HG02798 (cell line): ENCODE measurements around the gene SNTG2.
"Not testable (repeated sequence)": the region's sequence is repeated elsewhere in the genome, so short reads cannot be mapped to it uniquely, and the experiment has no call there.

Experiments
- ATAC-seq: cut with Tn5 transposase; IDR thresholded peaks from one replicate; pipeline ENCODE4 v1.9.1; 2021; ENCODE audit warnings: mild to moderate bottlenecking; ENCODE audit not compliant: unreplicated experiment, poor library complexity

SNTG2 gene

DNA sequence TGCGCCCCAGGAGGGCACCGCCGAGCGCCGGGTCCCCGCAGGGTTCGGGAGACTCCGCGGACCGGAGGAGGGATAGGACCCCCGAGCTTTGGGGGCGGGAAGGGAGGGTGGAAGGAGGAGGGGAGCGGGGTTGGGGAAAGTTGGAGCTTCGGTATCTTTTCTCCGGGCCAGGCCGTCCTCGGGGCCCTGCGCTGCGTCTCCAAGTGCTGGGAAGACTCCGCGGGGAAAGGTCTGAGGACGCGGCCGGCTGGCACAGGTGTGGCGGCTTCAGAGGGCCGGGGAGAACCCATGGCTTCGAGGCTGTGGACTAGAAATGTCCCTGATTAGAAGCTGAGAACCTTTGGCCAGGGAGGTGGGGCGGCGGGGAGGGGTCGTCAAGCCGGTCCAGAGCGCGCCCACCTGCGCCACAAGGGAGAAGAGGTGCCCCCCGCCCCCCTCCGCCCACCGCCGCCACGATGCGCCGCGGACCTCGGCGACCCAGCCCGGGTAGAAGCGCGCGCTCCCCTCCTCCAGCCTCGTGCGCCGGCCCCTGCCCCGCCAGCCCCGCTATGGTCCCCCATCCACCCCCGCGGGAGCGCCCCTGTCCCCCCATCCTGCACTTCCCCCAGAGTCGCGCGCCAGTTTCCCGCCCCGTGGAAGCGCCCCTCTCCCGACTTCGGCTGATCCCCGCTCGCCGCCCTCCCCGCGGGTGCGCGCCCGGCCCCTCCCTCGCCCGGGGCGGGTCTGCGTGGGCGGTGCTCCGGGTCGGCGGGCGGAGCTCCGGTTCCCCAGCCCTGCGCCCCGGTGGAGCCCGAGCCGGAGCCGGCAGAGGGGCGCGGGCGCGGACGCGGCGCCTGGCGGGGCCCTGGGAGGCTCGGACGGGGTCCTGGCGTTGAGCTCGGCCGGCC, at the start of gene SNTG2:
Gene SNTG2 (plus strand): TSS at position 770 of the 887 bp plus-strand sequence. CDS start 148 bp downstream, outside the sequence.
- no peak for ATAC-seq

DNA sequence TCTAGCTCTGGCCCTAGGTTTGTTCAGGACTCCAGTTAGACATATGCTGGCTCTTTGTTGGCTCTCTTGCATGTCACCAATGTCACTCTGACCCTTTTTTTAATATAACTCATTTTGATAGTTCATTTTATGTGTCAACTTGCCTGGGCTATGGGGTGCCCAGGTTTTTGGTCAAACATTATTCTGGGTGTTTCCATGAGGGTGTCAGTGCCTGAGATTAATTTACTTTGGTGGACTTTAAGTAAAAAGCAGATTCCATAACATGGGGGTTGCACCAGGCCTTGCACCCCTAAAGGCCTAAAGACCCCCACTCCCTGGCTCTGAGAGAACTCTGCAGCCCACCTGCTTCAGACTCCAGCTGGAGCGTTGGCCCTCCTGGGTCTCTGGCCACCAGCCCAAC, 48.1 kb upstream of the SNTG2 start:
- ATAC-seq, result no peak

- no peak for ATAC-seq
These were observed 47.3 kb upstream of the SNTG2 start for GRCh38 chr2:903223-903900.

DNA sequence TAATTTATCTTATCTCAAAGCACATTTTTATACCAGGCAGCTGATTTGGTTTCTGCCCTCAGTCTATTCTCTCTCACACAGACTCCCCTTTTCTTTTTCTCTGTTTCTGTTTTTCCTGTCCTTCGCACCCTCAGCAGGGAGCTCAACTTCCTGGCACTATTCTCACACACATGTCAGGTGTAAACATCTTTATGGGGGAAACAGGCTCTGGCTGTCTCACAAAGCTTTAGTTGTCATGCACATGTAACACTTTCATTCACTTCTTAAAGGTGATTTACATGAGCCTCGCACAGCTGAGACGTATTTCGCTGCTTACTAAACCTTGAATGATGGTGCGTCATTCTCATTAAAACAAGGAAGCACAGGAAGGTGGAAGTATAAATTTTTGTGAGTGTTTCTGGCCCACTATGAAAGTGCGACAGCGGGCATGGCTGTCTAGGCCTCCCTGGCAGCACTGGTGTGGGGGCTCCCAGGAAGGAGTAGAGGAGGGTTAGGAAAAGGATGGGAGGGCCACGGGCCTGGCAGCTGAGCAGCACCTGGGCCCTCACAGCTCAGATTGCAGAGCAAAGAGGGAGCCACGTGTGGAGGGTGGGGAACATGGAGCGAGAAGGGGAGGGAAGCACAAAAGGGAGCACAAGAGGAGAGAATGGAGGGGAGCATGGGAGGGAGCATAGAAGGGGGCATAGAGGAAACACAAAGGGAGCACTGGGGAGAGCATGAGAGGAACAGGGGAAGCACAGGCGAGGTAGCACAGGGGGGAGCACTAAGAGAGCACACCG, 46.2 kb upstream of the SNTG2 start:
- no peak for ATAC-seq

DNA sequence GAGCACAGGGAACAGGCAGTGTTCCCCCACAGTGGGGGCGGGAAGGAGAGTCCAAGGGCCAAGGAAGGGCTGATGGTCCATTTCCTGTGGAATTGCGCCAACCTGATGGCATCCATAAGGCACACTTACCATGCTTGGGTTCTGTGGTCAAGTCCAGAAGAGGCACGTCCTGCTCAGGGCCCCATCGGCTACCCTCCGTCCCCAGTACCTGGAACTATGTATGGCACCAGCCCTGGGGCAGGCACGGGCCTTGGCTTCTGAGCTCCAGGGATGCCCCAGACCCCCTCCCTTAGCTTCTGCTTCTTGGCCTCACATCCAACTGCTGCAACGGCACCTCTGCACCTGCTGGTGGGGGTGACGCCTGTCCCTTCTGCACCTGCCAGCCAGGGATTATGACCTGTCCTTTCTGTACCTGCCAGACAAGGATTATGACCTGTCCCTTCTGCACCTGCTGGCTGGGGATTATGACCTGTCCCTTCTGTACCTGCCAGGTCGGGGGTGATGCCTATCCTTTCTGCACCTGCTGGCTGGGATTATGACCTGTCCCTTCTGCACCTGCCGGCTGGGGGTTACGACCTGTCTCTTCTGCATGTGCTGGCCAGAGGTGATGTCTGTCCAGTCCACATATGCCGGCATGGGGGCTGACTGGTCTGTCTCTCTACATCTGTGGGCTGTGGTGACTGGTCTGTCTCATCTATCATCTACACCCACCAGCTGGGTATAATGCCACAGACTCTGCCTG, 45.4 kb upstream of the SNTG2 start:
- no peak for ATAC-seq

DNA sequence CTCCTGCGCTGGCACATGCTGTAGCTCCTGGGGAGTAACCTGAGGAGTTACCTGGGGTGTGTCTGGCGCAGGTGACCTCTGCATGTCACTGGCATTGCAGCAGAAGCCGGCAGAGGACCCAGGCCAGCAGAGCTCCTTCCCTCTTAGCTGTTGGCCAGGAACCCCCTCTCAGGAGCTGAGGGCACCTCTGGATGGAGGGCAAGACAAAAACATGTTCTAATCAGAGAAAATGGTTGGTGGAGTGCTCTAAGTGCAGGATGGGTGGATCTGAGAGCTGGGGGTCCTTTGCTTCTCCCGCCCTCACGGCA, 44.9 kb upstream of the SNTG2 start:
- ATAC-seq, result no peak

DNA sequence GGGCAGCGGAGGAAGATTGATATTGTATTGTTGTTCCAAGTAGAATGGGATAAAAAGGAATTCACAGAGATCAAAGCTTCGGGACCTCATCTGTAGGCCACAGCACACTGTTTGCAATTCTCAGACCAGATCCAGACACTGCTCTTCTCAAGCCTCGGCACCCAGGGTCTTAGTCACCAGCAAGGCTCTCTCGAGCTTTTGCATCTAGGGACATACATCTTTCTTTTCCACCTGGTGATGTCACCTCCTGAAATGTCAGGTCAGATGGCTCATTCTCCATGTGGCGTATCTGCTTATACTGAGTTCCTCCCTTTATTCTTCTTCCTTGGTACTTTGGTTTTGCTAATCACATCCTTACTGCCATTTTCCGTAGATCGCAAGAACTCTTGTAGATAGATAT, 42.9 kb upstream of the SNTG2 start:
- no peak for ATAC-seq

DNA sequence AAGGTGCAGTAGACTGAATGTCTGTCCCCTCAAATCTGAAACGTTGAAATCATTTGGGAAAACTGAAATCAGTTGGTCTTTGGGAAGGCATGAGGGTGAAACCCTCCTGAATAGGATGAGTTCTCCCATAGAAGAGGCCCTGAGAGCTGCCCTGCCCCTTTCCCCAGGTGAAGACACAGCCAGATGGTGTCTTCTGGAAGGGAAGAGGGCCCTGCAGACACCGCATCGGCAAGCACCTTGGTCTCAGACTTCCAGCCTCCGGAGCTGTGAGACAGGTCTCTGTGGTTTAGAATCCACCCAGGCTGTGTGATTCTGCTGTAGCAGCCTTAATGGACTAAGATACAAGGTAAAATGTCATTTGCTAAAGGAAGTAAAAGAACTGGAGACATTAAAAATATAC, 42.1 kb upstream of the SNTG2 start:
- no peak for ATAC-seq

- ATAC-seq, result not testable (repeated sequence)
These were observed 40.8 kb upstream of the SNTG2 start for GRCh38 chr2:909764-910379.

DNA sequence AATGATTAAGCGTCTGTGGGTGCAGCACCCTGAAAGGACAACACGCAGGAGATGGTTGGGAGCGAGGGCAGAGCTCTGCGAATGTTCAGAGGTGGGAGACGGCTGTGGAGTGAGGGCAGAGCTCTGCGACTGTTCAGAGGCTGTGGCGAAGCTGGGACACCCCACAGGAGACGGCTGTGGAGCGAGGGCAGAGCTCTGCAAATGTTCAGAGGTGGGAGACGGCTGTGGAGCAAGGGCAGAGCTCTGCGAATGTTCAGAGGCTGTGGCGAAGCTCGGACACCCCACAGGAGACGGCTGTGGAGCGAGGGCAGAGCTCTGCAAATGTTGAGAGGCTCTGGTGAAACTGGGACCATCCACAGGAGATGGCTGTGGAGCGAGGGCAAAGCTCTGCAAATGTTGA, 40.0 kb upstream of the SNTG2 start:
- ATAC-seq, result no peak

DNA sequence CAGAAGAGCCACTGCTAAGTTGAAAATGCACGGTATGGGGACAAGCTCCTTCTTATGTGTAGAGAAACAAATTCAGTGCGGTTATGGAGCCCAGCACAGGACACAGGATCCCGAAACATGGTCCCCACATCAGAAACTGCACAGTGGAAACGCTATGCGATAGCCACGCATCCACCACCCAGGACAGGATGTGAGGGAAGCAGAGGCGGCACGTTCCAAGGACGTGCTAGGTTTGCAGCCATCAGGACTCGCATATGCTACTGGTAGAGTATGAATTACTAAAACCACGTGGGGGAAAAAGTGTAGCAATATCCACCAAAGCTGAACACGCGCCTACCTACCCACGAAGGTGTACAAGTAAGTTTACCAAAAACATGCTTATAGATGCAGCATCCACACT, 34.7 kb upstream of the SNTG2 start:
- ATAC-seq, result no peak

DNA sequence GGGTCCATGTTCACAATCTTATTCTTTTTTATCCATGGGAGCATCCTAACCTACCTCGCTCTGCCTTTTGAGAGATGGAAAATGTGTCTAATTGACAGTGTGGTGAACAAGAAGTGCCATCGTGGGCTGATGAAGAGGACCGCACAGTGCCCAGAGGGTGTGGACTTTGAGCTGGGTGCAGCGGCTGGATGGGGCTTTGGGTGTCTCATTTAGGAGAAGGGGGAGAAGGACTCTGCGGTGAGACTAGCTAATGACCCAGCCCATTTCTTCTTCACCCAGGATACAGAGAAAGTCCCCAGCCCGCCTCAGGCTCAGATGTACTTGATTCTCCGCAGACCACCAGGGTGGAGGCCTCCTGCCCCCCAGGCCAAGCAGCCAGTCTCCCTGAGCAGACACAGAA, 33.7 kb upstream of the SNTG2 start:
- no peak for ATAC-seq

DNA sequence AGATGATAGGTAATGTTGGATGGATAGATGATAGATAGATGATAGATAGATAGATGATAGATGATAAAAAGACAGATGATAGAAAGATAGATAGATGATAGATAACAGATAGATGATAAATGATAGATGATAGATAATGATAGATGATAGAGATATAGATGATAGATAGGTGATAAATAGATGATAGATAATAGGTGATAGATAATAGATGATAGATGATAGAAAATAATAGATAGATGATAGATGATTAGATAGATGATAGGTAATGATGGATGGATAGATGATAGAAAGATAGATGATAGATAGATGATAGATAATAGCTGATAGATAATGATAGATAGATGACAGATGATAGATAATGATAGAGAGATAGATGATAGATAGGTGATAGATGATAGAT, 31.0 kb upstream of the SNTG2 start:
- ATAC-seq, result no peak

- no peak for ATAC-seq
These were observed 30.1 kb upstream of the SNTG2 start for GRCh38 chr2:920573-920972.

- ATAC-seq, result no peak
These were observed 29.6 kb upstream of the SNTG2 start for GRCh38 chr2:920999-921398.

- no peak for ATAC-seq
These were observed 28.5 kb upstream of the SNTG2 start for GRCh38 chr2:922185-922584.

DNA sequence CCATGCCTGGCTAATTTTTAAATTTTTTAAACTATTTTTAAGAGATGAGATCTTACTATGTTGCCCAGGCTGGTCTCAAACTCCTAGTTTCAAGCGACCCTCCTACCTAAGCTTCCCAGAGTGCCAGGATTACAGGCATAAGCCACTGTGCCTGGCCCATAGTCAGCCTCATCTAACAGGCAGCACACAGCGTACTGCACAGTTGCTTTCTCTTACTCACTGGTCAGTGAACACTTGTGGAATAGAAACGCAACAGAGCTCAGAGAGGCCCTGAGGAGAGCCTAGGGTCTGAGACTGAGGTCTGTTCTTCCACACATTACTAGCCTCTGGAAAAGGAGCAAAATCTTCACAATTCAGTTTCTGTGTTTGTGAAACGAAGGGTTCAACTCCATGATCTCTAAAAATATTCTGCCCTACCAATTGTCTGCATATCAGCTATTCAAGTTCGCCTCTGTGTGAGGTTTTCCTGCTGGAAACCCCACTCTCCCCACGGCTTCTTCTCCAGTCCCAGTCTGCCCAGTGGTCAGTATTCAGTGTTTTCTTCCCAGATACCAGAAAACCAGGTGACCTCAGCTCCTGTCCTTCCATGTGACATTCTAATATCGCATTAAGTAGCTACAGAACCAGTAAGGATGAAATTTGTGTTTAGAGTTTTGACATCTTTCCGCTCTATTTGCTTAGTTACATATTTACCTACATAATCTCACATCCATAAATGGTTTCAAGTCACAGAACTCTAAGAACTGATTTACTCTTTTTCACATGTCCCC, 26.6 kb upstream of the SNTG2 start:
- no peak for ATAC-seq

DNA sequence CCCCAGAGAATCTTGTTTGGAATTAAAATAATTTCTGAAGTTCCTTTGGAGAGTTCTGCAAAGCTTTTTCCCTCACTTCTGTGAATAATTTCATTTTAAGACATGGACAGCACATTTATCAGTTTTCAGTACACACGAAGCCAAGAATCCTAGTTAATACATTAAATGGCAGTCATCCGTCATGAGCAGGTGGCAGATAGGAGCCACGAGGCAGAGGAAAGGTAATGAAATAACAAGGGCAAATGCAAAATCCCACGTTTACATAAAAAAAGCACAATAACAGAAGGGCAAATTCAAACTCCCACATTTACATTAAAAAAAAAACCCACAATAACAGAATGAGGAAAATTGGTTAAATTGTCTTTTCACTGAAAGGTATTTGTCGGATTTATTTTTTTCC, 25.9 kb upstream of the SNTG2 start:
- no peak for ATAC-seq

DNA sequence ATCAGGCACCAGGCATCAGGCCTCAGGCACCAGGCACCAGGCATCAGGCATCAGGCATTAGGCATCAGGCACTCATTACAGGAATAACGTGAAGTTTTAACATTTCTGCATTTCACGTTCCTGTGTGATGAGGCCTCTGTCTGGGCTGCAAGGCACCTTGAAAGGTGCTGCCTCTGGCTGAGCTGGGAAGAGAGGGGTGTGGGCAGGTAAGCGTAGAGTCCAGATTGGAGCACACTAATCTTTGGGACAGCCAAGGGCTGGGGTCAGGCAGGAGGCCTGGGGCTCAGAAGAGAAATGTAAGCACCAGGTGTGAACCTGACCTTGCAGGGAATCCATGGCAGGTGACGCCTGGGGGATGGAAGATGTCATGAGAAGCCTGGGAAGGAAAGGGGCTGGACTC, 25.3 kb upstream of the SNTG2 start:
- ATAC-seq, result no peak
